Neural cell (in vitro differentiated cells): Measurements from ENCODE around the gene EDDM13. TPM values are rescaled to one million over a fixed set of nuclear protein-coding genes. Genes with fewer than 3 reads are reported as not detected.
"Not testable (repeated sequence)": the region's sequence is repeated elsewhere in the genome, so short reads cannot be mapped to it uniquely, and the experiment has no call there.

Source experiments
- H2AFZ ChIP-seq: fragments of 200-600, 300-800 bp; sonication (generic), shearing (Covaris generic); 2 replicates; pipeline ENCODE4 v1.6.0; 2014; ENCODE audit warnings: low read depth, mild to moderate bottlenecking, antibody characterized with exemption, low read length, moderate library complexity
- H3F3A ChIP-seq: fragments of 200-600 bp; shearing (Covaris generic); 2 replicates; pipeline ENCODE4 v1.6.1; 2016; ENCODE audit warnings: mild to moderate bottlenecking, moderate library complexity, mixed read lengths, antibody characterized with exemption, low read length; ENCODE audit not compliant: insufficient read depth, poor library complexity, severe bottlenecking
- H3K27ac ChIP-seq: fragments of 200-600, 300-800 bp; sonication (generic), shearing (Covaris generic); 2 replicates; pipeline ENCODE4 v1.5.1; 2014; ENCODE audit warnings: mild to moderate bottlenecking, low read length, moderate library complexity
- H3K27me3 ChIP-seq: fragments of 300-800, 200-600 bp; sonication (generic), shearing (Covaris generic); 2 replicates; pipeline ENCODE4 v1.6.0; 2014; ENCODE audit warnings: mild to moderate bottlenecking, low read depth, low read length, moderate library complexity; ENCODE audit not compliant: insufficient read depth
- H3K36me3 ChIP-seq: fragments of 300-800, 200-600 bp; sonication (generic), shearing (Covaris generic); 2 replicates; pipeline ENCODE4 v1.5.1; 2014; ENCODE audit warnings: mild to moderate bottlenecking, antibody characterized with exemption, low read length, moderate library complexity; ENCODE audit not compliant: insufficient read depth
- H3K4me2 ChIP-seq: fragments of 300-800, 200-600 bp; sonication (generic), shearing (Covaris generic); 2 replicates; pipeline ENCODE4 v1.6.0; 2014; ENCODE audit warnings: mild to moderate bottlenecking, low read length
- H3K4me3 ChIP-seq: fragments of 300-800, 200-600 bp; sonication (generic), shearing (Covaris generic); 2 replicates; pipeline ENCODE4 v1.5.1; 2014; ENCODE audit warnings: mild to moderate bottlenecking, low read length, moderate library complexity
- H3K79me2 ChIP-seq: fragments of 200-600 bp; shearing (Covaris generic); replicated peaks from 2 replicates; pipeline ENCODE4 v1.6.0; 2014; ENCODE audit warnings: mild to moderate bottlenecking, low read length, moderate library complexity; ENCODE audit not compliant: insufficient read depth
- H3K9ac ChIP-seq: fragments of 300-800, 200-600 bp; sonication (generic), shearing (Covaris generic); 2 replicates; pipeline ENCODE4 v1.6.1; 2016; ENCODE audit warnings: mild to moderate bottlenecking, low read length, mixed read lengths
- H3K9me2 ChIP-seq: fragments of 200-600 bp; shearing (Covaris generic); 2 replicates; pipeline ENCODE4 v1.6.1; 2016; ENCODE audit warnings: mild to moderate bottlenecking, low read length, mixed read lengths; ENCODE audit not compliant: insufficient read depth
- H3K9me3 ChIP-seq: fragments of 200-600, 300-800 bp; sonication (generic), shearing (Covaris generic); 2 replicates; pipeline ENCODE4 v1.6.1; 2016; ENCODE audit warnings: mild to moderate bottlenecking, mixed run types, low read length, moderate library complexity, mixed read lengths
- H4K20me1 ChIP-seq: fragments of 200-600 bp; shearing (Covaris generic); 2 replicates; pipeline ENCODE4 v1.6.1; 2016; ENCODE audit warnings: mild to moderate bottlenecking, mixed run types; ENCODE audit not compliant: insufficient read depth
- CTCF ChIP-seq: fragments of 450-650 bp; IDR thresholded peaks from 2 replicates; pipeline ENCODE4 v1.5.1; 2014; ENCODE audit warnings: antibody characterized with exemption, mild to moderate bottlenecking, moderate library complexity; ENCODE audit not compliant: poor library complexity, severe bottlenecking
- EP300 ChIP-seq: fragments of 450-650 bp; conservative IDR thresholded peaks from 2 replicates; pipeline ENCODE4 v1.6.1; 2014; ENCODE audit warnings: antibody characterized with exemption, mild to moderate bottlenecking, moderate library complexity; ENCODE audit not compliant: poor library complexity, severe bottlenecking
- EZH2 ChIP-seq: fragments of 200-600, 300-800 bp; shearing (Covaris generic), sonication (generic); IDR thresholded peaks from 2 replicates; pipeline ENCODE4 v1.6.1; 2014; ENCODE audit warnings: antibody characterized with exemption, low read length, borderline replicate concordance, mild to moderate bottlenecking; ENCODE audit not compliant: insufficient read depth, poor library complexity, severe bottlenecking
- MXI1 ChIP-seq: fragments of 450-650 bp; conservative IDR thresholded peaks from 2 replicates; pipeline ENCODE4 v1.6.1; 2014; ENCODE audit warnings: antibody characterized with exemption, mild to moderate bottlenecking; ENCODE audit not compliant: poor library complexity, severe bottlenecking
- POLR2AphosphoS5 ChIP-seq: IDR thresholded peaks from 2 replicates; pipeline ENCODE4 v1.6.1; 2012
- RAD21 ChIP-seq: fragments of 450-650 bp; conservative IDR thresholded peaks from 2 replicates; pipeline ENCODE4 v1.6.1; 2014; ENCODE audit warnings: antibody characterized with exemption, mild to moderate bottlenecking, moderate library complexity
- REST ChIP-seq: IDR thresholded peaks from 2 replicates; pipeline ENCODE4 v1.6.1; 2012; ENCODE audit warnings: borderline replicate concordance
- SMC3 ChIP-seq: fragments of 450-650 bp; conservative IDR thresholded peaks from 2 replicates; pipeline ENCODE4 v1.6.1; 2014; ENCODE audit warnings: antibody characterized with exemption, mild to moderate bottlenecking, moderate library complexity; ENCODE audit not compliant: poor library complexity
- TAF1 ChIP-seq: IDR thresholded peaks from 2 replicates; pipeline ENCODE4 v1.6.1; 2012; ENCODE audit warnings: low read depth
- polyA plus RNA-seq: library from polyadenylated mRNA; depleted of rRNA; stranded (reverse); fragments of >200 nt; gene quantifications from 2 replicates; pipeline ENCODE4 v1.2.3, GENCODE V29; 2014

The EDDM13 gene
- polyA plus RNA-seq, 1 donor from 2014 or later = not detected

GRCh38 chr19:56337077-56337476 is 64.5 kb downstream of the EDDM13 start:
- not testable (repeated sequence) for H3K36me3 ChIP-seq, H3K9me2 ChIP-seq, H3K79me2 ChIP-seq, H3K27ac ChIP-seq, H4K20me1 ChIP-seq, H3K9ac ChIP-seq, H2AFZ ChIP-seq, H3F3A ChIP-seq, H3K4me2 ChIP-seq, H3K27me3 ChIP-seq, H3K4me3 ChIP-seq
- peaks cover 11% of the 10 kb centered on the region for H3K9me3 ChIP-seq

GRCh38 chr19:56339031-56339430 is 66.5 kb downstream of the EDDM13 start:
- H3K9ac ChIP-seq, H3K4me3 ChIP-seq, H2AFZ ChIP-seq, H3K9me2 ChIP-seq, H4K20me1 ChIP-seq, H3K27ac ChIP-seq, H3F3A ChIP-seq, H3K79me2 ChIP-seq, H3K36me3 ChIP-seq, H3K27me3 ChIP-seq, H3K4me2 ChIP-seq: not testable (repeated sequence)
- H3K9me3 ChIP-seq = peaks cover 14% of the 10 kb centered on the region

- Histone ChIP-seq H3K9me3 (peaks cover 15% of the 10 kb centered on the region), H3K27me3 (no peaks in the 10 kb centered on the region), H3K4me2 (no peak overlapping the region), H3K36me3 (no peaks in the 10 kb centered on the region), H3F3A (no peaks in the 10 kb centered on the region), H3K9me2 (no peaks in the 10 kb centered on the region), H3K27ac (no peak overlapping the region), H3K79me2 (no peaks in the 10 kb centered on the region), H4K20me1 (no peaks in the 10 kb centered on the region), H3K9ac (no peak overlapping the region), H3K4me3 (no peak overlapping the region), H2AFZ (no peak overlapping the region)
- TF ChIP-seq MXI1 = no peak
- TF ChIP-seq TAF1 = no peak
- TF ChIP-seq CTCF = no peak
- TF ChIP-seq EP300 = no peak
- TF ChIP-seq REST = no peak
- TF ChIP-seq EZH2 = no peak
- no peak for TF ChIP-seq SMC3
- no peak for TF ChIP-seq RAD21
- no peak for TF ChIP-seq POLR2AphosphoS5
These were observed 69.4 kb downstream of the EDDM13 start for GRCh38 chr19:56341948-56342347.
